IPS DF 6.9 (cell line): Measurements from ENCODE around the gene SPDYC.

Experiments used
- DNase-seq: peaks from one replicate; pipeline ENCODE4 v3.0.0-alpha.2; 2013; ENCODE audit warnings: low read depth, low spot score
- H3K27ac ChIP-seq: one replicate; pipeline ENCODE4 v1.5.1; 2013; ENCODE audit warnings: low read length, control low read depth
- H3K27me3 ChIP-seq: 2 replicates; pipeline ENCODE4 v1.6.1; 2013; ENCODE audit warnings: mild to moderate bottlenecking, low read length; ENCODE audit not compliant: control insufficient read depth, insufficient read depth
- H3K36me3 ChIP-seq: 2 replicates; pipeline ENCODE4 v1.6.1; 2013; ENCODE audit warnings: low read length; ENCODE audit not compliant: control insufficient read depth, insufficient read depth
- H3K4me1 ChIP-seq: 2 replicates; pipeline ENCODE4 v1.6.1; 2013; ENCODE audit warnings: low read length; ENCODE audit not compliant: control insufficient read depth, insufficient read depth
- H3K4me3 ChIP-seq: 2 replicates; pipeline ENCODE4 v1.5.1; 2013; ENCODE audit warnings: mild to moderate bottlenecking, low read length
- H3K9me3 ChIP-seq: 2 replicates; pipeline ENCODE4 v1.6.1; 2013; ENCODE audit warnings: low read length, inconsistent platforms; ENCODE audit not compliant: control insufficient read depth, insufficient read depth
- WGBS: extraction: QIAGEN DNeasy Blood & Tissue Kit; methylation state at CpG from one replicate; pipeline ENCODE4 v1.1.7; 2013; ENCODE audit warnings: mixed read lengths, missing lambda C conversion rate; ENCODE audit not compliant: insufficient read length, insufficient coverage; 5-methylcytosine and 5-hydroxymethylcytosine counted together

Gene SPDYC

DNA sequence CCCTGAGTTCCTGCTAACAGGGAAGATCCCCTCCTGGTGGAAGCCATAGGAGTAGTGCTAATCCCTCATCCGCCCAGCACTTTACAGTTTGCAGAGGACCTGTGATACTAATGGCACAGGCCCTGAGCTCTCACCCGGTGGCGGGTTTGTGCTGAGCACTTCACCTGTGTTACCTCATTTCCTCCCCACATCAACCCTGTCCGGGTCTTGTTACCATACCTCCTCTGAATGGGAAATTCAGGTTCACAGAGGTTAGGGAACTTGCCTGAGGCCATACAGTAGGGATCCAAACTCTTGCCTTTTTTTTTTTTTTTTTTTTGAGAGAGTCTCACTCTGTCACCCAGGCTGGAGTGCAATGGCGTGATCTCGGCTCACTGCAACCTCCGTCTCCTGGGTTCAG, 36.9 kb downstream of the SPDYC start:
- no peak overlapping the region for H3K27ac ChIP-seq
- H3K36me3 ChIP-seq = peaks cover 48% of the 10 kb centered on the region
- H3K4me1 ChIP-seq = peaks cover 9% of the 10 kb centered on the region
- H3K4me3 ChIP-seq = no peak overlapping the region
- no CpG with 5 or more reads among the region's 7 CpGs for WGBS
- H3K27me3 ChIP-seq = no peaks in the 10 kb centered on the region
- no peaks in the 10 kb centered on the region for H3K9me3 ChIP-seq
- no peak for DNase-seq

GRCh38 chr11:65207918-65208784, 38.1 kb downstream of the SPDYC start:
- whole genome bisulfite sequencing = no CpG with 5 or more reads among the region's 16 CpGs
- Histone ChIP-seq H3K9me3 (no peaks in the 10 kb centered on the region), H3K4me3 (no peak overlapping the region), H3K4me1 (peaks cover 16% of the 10 kb centered on the region), H3K27me3 (no peaks in the 10 kb centered on the region), H3K36me3 (peaks cover 48% of the 10 kb centered on the region), H3K27ac (no peak overlapping the region)
- DNase-seq = no peak

DNA sequence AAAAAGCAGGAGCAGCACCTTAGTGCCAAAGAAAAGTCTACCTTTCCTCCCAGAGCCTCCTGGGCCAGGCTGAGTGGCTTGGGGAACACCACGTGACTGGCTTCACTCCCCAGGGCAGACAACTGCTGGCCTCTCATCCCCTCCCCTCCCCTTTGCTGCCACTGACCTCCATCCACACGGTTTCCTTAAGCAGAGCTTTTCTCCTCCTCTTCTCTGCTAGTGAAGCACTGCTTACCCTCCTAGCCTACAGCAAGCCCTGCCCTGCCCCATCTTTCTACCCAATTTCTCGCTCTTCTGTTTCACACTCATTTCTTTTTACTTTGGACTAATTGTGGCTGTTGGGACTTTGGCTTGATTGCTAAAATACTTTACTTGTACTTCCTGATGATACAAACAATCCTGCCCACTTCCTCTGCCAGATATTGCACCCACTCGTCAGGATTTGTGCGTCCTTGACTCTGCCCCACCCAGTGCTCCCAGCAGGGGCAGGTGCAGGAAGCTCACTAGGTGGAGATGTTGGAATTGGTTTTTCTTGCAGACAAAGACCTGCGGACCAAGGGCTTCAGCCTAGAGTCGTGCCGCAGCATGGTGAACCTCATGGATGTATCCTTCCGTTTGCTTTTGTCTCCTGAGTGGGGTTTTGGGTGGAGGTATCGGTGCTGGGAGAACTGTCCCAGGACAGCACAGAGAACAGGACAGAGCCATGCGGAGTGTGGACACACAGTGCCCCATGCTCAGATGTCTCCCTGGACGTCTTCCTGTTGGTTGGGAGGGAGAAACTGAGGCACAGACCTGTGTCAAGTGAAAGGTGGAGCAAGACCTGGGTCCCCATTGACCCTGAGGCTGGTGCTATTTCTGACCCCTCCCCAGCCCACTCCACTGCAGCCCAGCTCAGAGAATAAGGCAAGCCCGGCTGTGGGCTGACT, 39.0 kb downstream of the SPDYC start:
- no peak for DNase-seq
- no CpG with 5 or more reads among the region's 13 CpGs for WGBS
- Histone ChIP-seq H3K27me3 (no peaks in the 10 kb centered on the region), H3K9me3 (no peaks in the 10 kb centered on the region), H3K36me3 (peaks cover 48% of the 10 kb centered on the region), H3K4me3 (no peak overlapping the region), H3K27ac (no peak overlapping the region), H3K4me1 (peaks cover 20% of the 10 kb centered on the region)

GRCh38 chr11:65209711-65210360, 39.8 kb downstream of the SPDYC start:
- no peak for DNase-seq
- Histone ChIP-seq H3K4me1 (peaks cover 19% of the 10 kb centered on the region), H3K27ac (no peak overlapping the region), H3K9me3 (no peaks in the 10 kb centered on the region), H3K4me3 (no peak overlapping the region), H3K36me3 (peaks cover 48% of the 10 kb centered on the region), H3K27me3 (no peaks in the 10 kb centered on the region)
- WGBS = no CpG with 5 or more reads among the region's 20 CpGs

- peaks cover 17% of the 10 kb centered on the region for H3K4me1 ChIP-seq
- no peak for DNase-seq
- H3K27me3 ChIP-seq = no peaks in the 10 kb centered on the region
- H3K9me3 ChIP-seq = no peaks in the 10 kb centered on the region
- no peak overlapping the region for H3K4me3 ChIP-seq
- no peak overlapping the region for H3K27ac ChIP-seq
- no CpG with 5 or more reads among the region's 14 CpGs for WGBS
- peaks cover 45% of the 10 kb centered on the region for H3K36me3 ChIP-seq
Measured at GRCh38 chr11:65210361-65210731, 40.3 kb downstream of the SPDYC start.

GRCh38 chr11:65210748-65211147, 40.7 kb downstream of the SPDYC start:
- no peak for DNase-seq
- Histone ChIP-seq H3K27me3 (no peaks in the 10 kb centered on the region), H3K9me3 (no peaks in the 10 kb centered on the region), H3K27ac (no peak overlapping the region), H3K36me3 (peaks cover 41% of the 10 kb centered on the region), H3K4me1 (peaks cover 17% of the 10 kb centered on the region), H3K4me3 (no peak overlapping the region)
- WGBS = no CpG with 5 or more reads among the region's 4 CpGs

- WGBS = no CpG with 5 or more reads among the region's 29 CpGs
- H3K4me1 ChIP-seq = peaks cover 17% of the 10 kb centered on the region
- H3K9me3 ChIP-seq = no peaks in the 10 kb centered on the region
- no peak overlapping the region for H3K27ac ChIP-seq
- H3K4me3 ChIP-seq = no peak overlapping the region
- H3K36me3 ChIP-seq = peaks cover 33% of the 10 kb centered on the region
- H3K27me3 ChIP-seq = no peaks in the 10 kb centered on the region
- no peak for DNase-seq
Measured at GRCh38 chr11:65211293-65212105, 41.5 kb downstream of the SPDYC start.

GRCh38 chr11:65212226-65212801, 42.3 kb downstream of the SPDYC start:
- no peaks in the 10 kb centered on the region for H3K9me3 ChIP-seq
- peaks cover 17% of the 10 kb centered on the region for H3K4me1 ChIP-seq
- WGBS = no CpG with 5 or more reads among the region's 13 CpGs
- H3K27ac ChIP-seq = no peak overlapping the region
- H3K27me3 ChIP-seq = no peaks in the 10 kb centered on the region
- peaks cover 29% of the 10 kb centered on the region for H3K36me3 ChIP-seq
- no peak overlapping the region for H3K4me3 ChIP-seq
- DNase-seq = no peak

- Histone ChIP-seq H3K4me3 (peak overlapping the region; percentile 9; the same call in 1 of the 2 replicates), H3K36me3 (peaks cover 24% of the 10 kb centered on the region), H3K4me1 (peaks cover 17% of the 10 kb centered on the region), H3K27me3 (no peaks in the 10 kb centered on the region), H3K9me3 (no peaks in the 10 kb centered on the region), H3K27ac (no peak overlapping the region)
- peak; percentile 75 for DNase-seq
- no CpG with 5 or more reads among the region's 26 CpGs for WGBS
Measured at GRCh38 chr11:65213322-65214211, 43.5 kb downstream of the SPDYC start.
